IPS-20b (cell line): ENCODE data around the gene PACRG.
"Not testable (repeated sequence)": the region's sequence is repeated elsewhere in the genome, so short reads cannot be mapped to it uniquely, and the experiment has no call there.

ENCODE experiments used
- H3K27ac ChIP-seq: one replicate; pipeline ENCODE4 v1.5.1; 2013; ENCODE audit warnings: low read length
- H3K27me3 ChIP-seq: 2 replicates; pipeline ENCODE4 v1.6.1; 2013; ENCODE audit warnings: mild to moderate bottlenecking, low read length, inconsistent platforms; ENCODE audit not compliant: insufficient read depth
- H3K36me3 ChIP-seq: 2 replicates; pipeline ENCODE4 v1.6.1; 2013; ENCODE audit warnings: low read depth, mild to moderate bottlenecking, inconsistent platforms, low read length, moderate library complexity; ENCODE audit not compliant: insufficient read depth
- H3K4me1 ChIP-seq: 2 replicates; pipeline ENCODE4 v1.6.1; 2013; ENCODE audit warnings: mild to moderate bottlenecking, control low read depth, inconsistent platforms, low read length, moderate library complexity; ENCODE audit not compliant: insufficient read depth
- H3K4me3 ChIP-seq: 2 replicates; pipeline ENCODE4 v1.5.1; 2013; ENCODE audit warnings: mild to moderate bottlenecking, low read length, inconsistent platforms
- H3K9ac ChIP-seq: 2 replicates; pipeline ENCODE4 v1.6.1; 2013; ENCODE audit warnings: low read depth, mild to moderate bottlenecking, inconsistent platforms, low read length, moderate library complexity
- H3K9me3 ChIP-seq: 2 replicates; pipeline ENCODE4 v1.6.1; 2013; ENCODE audit warnings: mild to moderate bottlenecking, low read depth, low read length, inconsistent platforms; ENCODE audit not compliant: insufficient read depth

PACRG gene

GRCh38 chr6:162727322-162728182, at the start of gene PACRG, which contains the start of gene PRKN:
Gene PACRG, plus strand, starts transcription at chr6:162727974.
Gene PRKN, minus strand, starts transcription at chr6:162727766.
- H3K4me3 ChIP-seq, result peak within 1 kb of the TSS; percentile 73
- no peaks in the 10 kb centered on the region for H3K9me3 ChIP-seq
- H3K27ac ChIP-seq, result no peak within 1 kb of the TSS
- peaks cover 9% of the 10 kb centered on the region for H3K27me3 ChIP-seq
- peak within 1 kb of the TSS; percentile 62; the same call in 1 of the 2 replicates for H3K9ac ChIP-seq
- peaks cover 7% of the 10 kb centered on the region; the same call in 1 of the 2 replicates for H3K4me1 ChIP-seq
- no peaks in the 10 kb centered on the region for H3K36me3 ChIP-seq

GRCh38 chr6:162678896-162679295, 48.9 kb upstream of the PACRG start:
- H3K4me3 ChIP-seq, H3K27me3 ChIP-seq, H3K27ac ChIP-seq, H3K36me3 ChIP-seq, H3K9ac ChIP-seq, H3K4me1 ChIP-seq, H3K9me3 ChIP-seq: not testable (repeated sequence)

GRCh38 chr6:162679681-162680080, 48.1 kb upstream of the PACRG start:
- Histone ChIP-seq H3K36me3 (no peaks in the 10 kb centered on the region), H3K27ac (no peak overlapping the region), H3K27me3 (no peaks in the 10 kb centered on the region), H3K9me3 (no peaks in the 10 kb centered on the region; the same call in 1 of the 2 replicates), H3K4me3 (no peak overlapping the region), H3K9ac (no peak overlapping the region), H3K4me1 (no peaks in the 10 kb centered on the region)

- Histone ChIP-seq H3K4me1 (no peaks in the 10 kb centered on the region), H3K27me3 (no peaks in the 10 kb centered on the region), H3K27ac (no peak overlapping the region), H3K9me3 (no peaks in the 10 kb centered on the region; the same call in 1 of the 2 replicates), H3K9ac (no peak overlapping the region), H3K36me3 (no peaks in the 10 kb centered on the region), H3K4me3 (no peak overlapping the region)
These were observed 47.4 kb upstream of the PACRG start for GRCh38 chr6:162680367-162680766.

- H3K4me3 ChIP-seq, result no peak overlapping the region
- H3K4me1 ChIP-seq, result no peaks in the 10 kb centered on the region
- no peaks in the 10 kb centered on the region for H3K36me3 ChIP-seq
- H3K27me3 ChIP-seq, result no peaks in the 10 kb centered on the region
- no peaks in the 10 kb centered on the region; the same call in 1 of the 2 replicates for H3K9me3 ChIP-seq
- no peak overlapping the region for H3K9ac ChIP-seq
- no peak overlapping the region for H3K27ac ChIP-seq
These were observed 46.9 kb upstream of the PACRG start for GRCh38 chr6:162680871-162681270.

GRCh38 chr6:162681447-162681846, 46.3 kb upstream of the PACRG start:
- H3K9me3 ChIP-seq, result no peaks in the 10 kb centered on the region; the same call in 1 of the 2 replicates
- H3K4me3 ChIP-seq, result no peak overlapping the region
- H3K36me3 ChIP-seq, result no peaks in the 10 kb centered on the region
- no peak overlapping the region for H3K27ac ChIP-seq
- no peaks in the 10 kb centered on the region for H3K27me3 ChIP-seq
- no peaks in the 10 kb centered on the region for H3K4me1 ChIP-seq
- no peak overlapping the region for H3K9ac ChIP-seq

- Histone ChIP-seq H3K36me3 (no peaks in the 10 kb centered on the region), H3K4me3 (no peak overlapping the region), H3K27me3 (no peaks in the 10 kb centered on the region), H3K9me3 (peaks cover 3% of the 10 kb centered on the region; the same call in 1 of the 2 replicates), H3K4me1 (no peaks in the 10 kb centered on the region), H3K9ac (no peak overlapping the region), H3K27ac (no peak overlapping the region)
These were observed 44.6 kb upstream of the PACRG start for GRCh38 chr6:162683135-162683534.

GRCh38 chr6:162684052-162684451, 43.7 kb upstream of the PACRG start:
- no peaks in the 10 kb centered on the region for H3K36me3 ChIP-seq
- H3K4me3 ChIP-seq, result no peak overlapping the region
- H3K9me3 ChIP-seq, result peaks cover 3% of the 10 kb centered on the region; the same call in 1 of the 2 replicates
- no peaks in the 10 kb centered on the region for H3K27me3 ChIP-seq
- no peak overlapping the region for H3K9ac ChIP-seq
- no peak overlapping the region for H3K27ac ChIP-seq
- H3K4me1 ChIP-seq, result no peaks in the 10 kb centered on the region

- Histone ChIP-seq H3K27me3 (no peaks in the 10 kb centered on the region), H3K9ac (no peak overlapping the region), H3K9me3 (peaks cover 3% of the 10 kb centered on the region; the same call in 1 of the 2 replicates), H3K4me3 (no peak overlapping the region), H3K36me3 (no peaks in the 10 kb centered on the region), H3K4me1 (no peaks in the 10 kb centered on the region; the same call in 1 of the 2 replicates), H3K27ac (no peak overlapping the region)
These were observed 42.8 kb upstream of the PACRG start for GRCh38 chr6:162684961-162685360.

- Histone ChIP-seq H3K9me3 (peaks cover 3% of the 10 kb centered on the region; the same call in 1 of the 2 replicates), H3K4me3 (no peak overlapping the region), H3K4me1 (peaks cover 5% of the 10 kb centered on the region), H3K9ac (no peak overlapping the region), H3K27me3 (no peaks in the 10 kb centered on the region), H3K36me3 (no peaks in the 10 kb centered on the region), H3K27ac (no peak overlapping the region)
These were observed 42.2 kb upstream of the PACRG start for GRCh38 chr6:162685586-162685985.

GRCh38 chr6:162688751-162689345, 38.9 kb upstream of the PACRG start:
- Histone ChIP-seq H3K9me3 (peaks cover 3% of the 10 kb centered on the region; the same call in 1 of the 2 replicates), H3K27me3 (no peaks in the 10 kb centered on the region), H3K27ac (no peak overlapping the region), H3K36me3 (no peaks in the 10 kb centered on the region), H3K9ac (no peak overlapping the region), H3K4me3 (no peak overlapping the region), H3K4me1 (peaks cover 5% of the 10 kb centered on the region)

GRCh38 chr6:162690158-162690557, 37.6 kb upstream of the PACRG start:
- H3K4me1 ChIP-seq, result peaks cover 5% of the 10 kb centered on the region
- H3K4me3 ChIP-seq, result no peak overlapping the region
- H3K27ac ChIP-seq, result no peak overlapping the region
- no peaks in the 10 kb centered on the region for H3K36me3 ChIP-seq
- H3K9me3 ChIP-seq, result peaks cover 3% of the 10 kb centered on the region; the same call in 1 of the 2 replicates
- H3K27me3 ChIP-seq, result no peaks in the 10 kb centered on the region
- no peak overlapping the region for H3K9ac ChIP-seq
